AG04450 (cell line): ENCODE data around the gene CDADC1. TPM values are rescaled to one million over a fixed set of nuclear protein-coding genes. Genes with fewer than 3 reads are reported as not detected.

Source experiments
- CTCF ChIA-PET: fragments of 300-600, 350-600 bp; formaldehyde crosslinking; extraction: SDS; loops from one replicate; lab custom pipeline; 2022; ENCODE audit warnings: antibody characterized with exemption, inconsistent platforms; lab: Charles Lee
- POLR2A ChIA-PET: fragments of 350-600 bp; formaldehyde crosslinking; extraction: SDS; loops from one replicate; lab custom pipeline; 2021; ENCODE audit warnings: antibody characterized with exemption, inconsistent platforms; lab: Yijun Ruan, JAX
- DNase-seq: peaks from one replicate; pipeline ENCODE4 v3.0.0-alpha.2; 2011; ENCODE audit warnings: low read depth, low spot score
- H3K27ac ChIP-seq: one replicate; pipeline ENCODE4 v1.5.1; 2012; ENCODE audit warnings: low read depth, low read length, control low read depth
- H3K27me3 ChIP-seq: one replicate; pipeline ENCODE4 v1.6.0; 2012; ENCODE audit warnings: low read length; ENCODE audit not compliant: control insufficient read depth, insufficient read depth
- H3K4me3 ChIP-seq: 2 replicates; pipeline ENCODE4 v1.5.1; 2011; ENCODE audit warnings: mild to moderate bottlenecking, low read depth, low read length, control low read depth
- H3K9me3 ChIP-seq: 2 replicates; pipeline ENCODE4 v1.5.1; 2012; ENCODE audit warnings: low read length; ENCODE audit not compliant: control insufficient read depth, insufficient read depth
- CTCF ChIP-seq: IDR thresholded peaks from 2 replicates; pipeline ENCODE4 v1.5.1; 2011; ENCODE audit warnings: low read depth, low read length, control low read depth, inconsistent platforms
- polyA plus RNA-seq: library from polyadenylated mRNA; depleted of rRNA; stranded (reverse); fragments of >200 nt; gene quantifications from 2 replicates; pipeline ENCODE4 v1.2.3, GENCODE V29; 2011

CDADC1 gene
- polyA plus RNA-seq, 1 experiment = 6.4 TPM

DNA sequence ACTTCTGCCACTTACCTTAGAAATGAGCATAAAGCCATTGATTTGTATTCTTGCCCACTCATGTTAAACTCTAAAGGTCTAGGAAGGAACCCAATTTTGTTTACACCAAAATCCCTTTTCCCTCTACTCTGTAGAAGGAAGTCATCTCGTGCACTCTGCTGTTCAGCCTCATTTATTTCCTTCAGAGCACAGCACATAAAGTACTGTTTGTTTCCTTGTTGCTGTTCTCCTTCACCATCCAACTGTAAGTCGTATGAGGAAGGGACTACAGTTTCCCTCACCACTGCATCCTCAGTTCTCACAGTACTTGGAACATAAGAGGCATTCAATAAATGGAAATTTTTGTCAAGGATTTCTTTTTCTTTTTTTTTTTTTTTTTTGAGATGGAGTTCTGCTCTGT lies 24.6 kb downstream of the CDADC1 start:
- no peak for DNase-seq
- TF ChIP-seq CTCF = no peak
- Histone ChIP-seq H3K4me3 (no peak overlapping the region), H3K27me3 (no peaks in the 10 kb centered on the region), H3K27ac (no peak overlapping the region), H3K9me3 (no peaks in the 10 kb centered on the region)
- POLR2A ChIA-PET = no interaction called here
- CTCF ChIA-PET = no interaction called here

- TF ChIP-seq CTCF = no peak
- no peak overlapping the region for H3K27ac ChIP-seq
- no peak overlapping the region for H3K4me3 ChIP-seq
- ChIA-PET CTCF (no interaction called here), POLR2A (no interaction called here)
- DNase-seq = no peak
- H3K27me3 ChIP-seq = no peaks in the 10 kb centered on the region
- H3K9me3 ChIP-seq = no peaks in the 10 kb centered on the region
Measured at GRCh38 chr13:49278211-49278610, 30.5 kb downstream of the CDADC1 start.

DNA sequence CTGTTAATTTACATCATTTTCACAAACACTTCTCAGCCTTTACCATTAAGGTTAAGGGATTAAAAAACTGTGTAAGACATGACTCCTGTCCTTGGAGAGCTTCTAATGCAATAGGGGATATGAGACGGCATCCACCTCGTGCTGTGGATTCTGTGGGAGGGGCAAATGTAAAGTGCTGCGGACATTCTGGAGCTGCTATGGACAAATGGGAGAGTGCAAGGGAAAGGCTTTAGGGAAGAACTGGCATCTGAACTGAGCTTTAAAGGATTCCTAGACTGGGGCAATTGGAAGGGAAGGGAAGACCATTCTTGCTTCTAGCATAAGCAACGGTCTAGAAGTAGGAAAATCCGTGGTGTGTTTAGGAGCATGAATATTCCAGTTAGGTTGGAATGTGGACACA lies 31.4 kb downstream of the CDADC1 start:
- H3K4me3 ChIP-seq = no peak overlapping the region
- DNase-seq = no peak
- no peak overlapping the region for H3K27ac ChIP-seq
- H3K27me3 ChIP-seq = no peaks in the 10 kb centered on the region
- H3K9me3 ChIP-seq = no peaks in the 10 kb centered on the region
- CTCF ChIA-PET = interaction anchor here (0.8 to 2.1 kb wide), 3 partner anchors 36 to 329 kb away, joined by 3 to 18 read pairs (median 3); no protein-coding TSS in a partner anchor
- TF ChIP-seq CTCF = no peak
- POLR2A ChIA-PET = no interaction called here

GRCh38 chr13:49279885-49280284 lies 32.2 kb downstream of the CDADC1 start:
- POLR2A ChIA-PET = no interaction called here

GRCh38 chr13:49287995-49288394 lies 40.3 kb downstream of the CDADC1 start:
- Histone ChIP-seq H3K9me3 (no peaks in the 10 kb centered on the region), H3K4me3 (no peak overlapping the region), H3K27me3 (no peaks in the 10 kb centered on the region), H3K27ac (no peak overlapping the region)
- DNase-seq = no peak
- CTCF ChIA-PET = interaction anchor here (0.6 to 4.4 kb wide), 2 partner anchors 7 to 178 kb away, joined by 3 to 34 read pairs; no protein-coding TSS in a partner anchor
- TF ChIP-seq CTCF = no peak
- POLR2A ChIA-PET = no interaction called here

More at GRCh38 chr13:49279885-49280284, 32.2 kb downstream of the CDADC1 start:
- no peak for DNase-seq
- H3K4me3 ChIP-seq = no peak overlapping the region
- no peak overlapping the region for H3K27ac ChIP-seq
- no peaks in the 10 kb centered on the region for H3K27me3 ChIP-seq
- no peaks in the 10 kb centered on the region for H3K9me3 ChIP-seq
- TF ChIP-seq CTCF = no peak
- CTCF ChIA-PET = interaction anchor here (0.7 to 3.3 kb wide), 14 partner anchors 9 to 496 kb away, joined by 3 to 34 read pairs (median 7); partner anchors contain the start of gene CDADC1
